GM19239 (cell line): ENCODE data around the gene CALHM4.
"Not testable (repeated sequence)": the region's sequence is repeated elsewhere in the genome, so short reads cannot be mapped to it uniquely, and the experiment has no call there.

Experiments
- DNase-seq: peaks from one replicate; pipeline ENCODE4 v3.0.0; 2011; ENCODE audit warnings: low spot score; ENCODE audit not compliant: insufficient read length
- FAIRE-seq: peaks from 2 replicates; lab custom pipeline; 2011; peaks lifted over from hg19 to GRCh38; lab: Jason Lieb, UNC

The CALHM4 gene

DNA sequence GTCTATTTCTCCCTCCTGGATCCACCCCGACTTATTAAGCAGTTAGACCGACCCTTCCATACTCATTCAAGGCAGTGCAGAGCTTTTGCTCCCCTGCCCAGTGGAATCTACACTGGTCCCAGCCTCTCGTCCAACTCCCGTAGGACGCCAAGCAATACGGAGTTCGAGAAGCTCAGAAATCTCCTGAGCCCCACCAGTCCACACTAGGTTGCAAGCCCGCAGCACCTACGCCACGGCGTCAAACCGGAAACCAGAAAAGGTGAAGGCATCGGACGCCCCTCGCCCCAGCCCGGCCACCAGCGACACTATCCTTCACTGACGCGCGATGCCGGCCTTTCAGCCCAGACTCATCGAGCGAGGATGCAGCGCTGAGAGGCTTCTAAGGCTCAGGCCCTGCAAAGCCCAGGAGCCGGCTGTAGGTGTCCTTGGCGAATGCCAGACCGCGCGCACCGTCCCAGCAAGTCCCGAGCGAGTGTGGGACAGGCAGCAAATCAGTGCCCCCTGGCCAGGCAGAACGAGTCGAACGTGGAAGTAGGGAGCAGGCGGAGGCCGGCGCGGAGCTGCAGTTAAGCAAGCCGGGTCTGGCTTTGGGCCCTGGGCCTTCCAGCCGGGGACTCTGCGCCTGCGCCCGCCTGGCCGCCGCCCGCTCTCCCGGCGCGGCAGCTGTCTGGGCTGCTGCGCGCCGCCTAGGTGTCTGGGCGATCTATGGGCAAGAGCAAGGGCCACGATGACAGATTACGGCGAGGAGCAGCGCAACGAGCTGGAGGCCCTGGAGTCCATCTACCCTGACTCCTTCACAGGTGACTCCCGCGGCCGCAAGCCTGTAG, 17.5 kb downstream of the CALHM4 start, which contains the start of gene RWDD1:
Gene RWDD1, plus strand, starts transcription at position 649 of the 827 bp plus-strand sequence. Its CDS starts 79 bp downstream, at position 728.
- FAIRE-seq, result peak; percentile 94

GRCh38 chr6:116571683-116572000, 18.1 kb downstream of the CALHM4 start:
- DNase-seq (no peak), FAIRE-seq (no peak)

More for the DNA sequence above, 17.5 kb downstream of the CALHM4 start, which contains the start of gene RWDD1:
- peak; percentile 79 for DNase-seq

- no peak for DNase-seq
These were observed 18.6 kb downstream of the CALHM4 start for GRCh38 chr6:116572162-116572561.

GRCh38 chr6:116575227-116575626, 21.7 kb downstream of the CALHM4 start:
- DNase-seq (no peak), FAIRE-seq (no peak)

More at GRCh38 chr6:116572162-116572561, 18.6 kb downstream of the CALHM4 start:
- FAIRE-seq, result peak; percentile 83

- no peak for DNase-seq
- no peak for FAIRE-seq
These were observed 23.9 kb downstream of the CALHM4 start for GRCh38 chr6:116577486-116577885.

GRCh38 chr6:116578335-116578734, 24.8 kb downstream of the CALHM4 start:
- no peak for DNase-seq
- FAIRE-seq, result no peak

DNA sequence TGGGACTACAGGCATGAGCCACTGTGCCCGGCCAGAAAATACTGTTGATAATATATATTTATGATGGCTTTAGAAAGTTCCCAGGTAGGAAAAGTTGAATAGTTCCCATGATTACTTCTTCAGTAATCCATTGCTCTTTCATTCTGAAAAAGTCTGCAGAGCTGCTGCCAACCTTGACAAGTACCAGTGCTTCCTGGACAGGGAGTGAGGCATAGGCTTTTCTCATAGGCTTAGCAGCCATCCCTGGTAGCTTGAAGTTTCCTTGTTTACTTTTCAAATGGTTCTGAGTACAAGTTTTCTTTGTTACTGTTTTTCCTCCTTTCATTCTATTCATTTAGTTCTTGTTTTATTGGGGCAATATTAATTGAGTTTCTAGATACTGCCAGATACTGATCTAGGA, 25.6 kb downstream of the CALHM4 start:
- DNase-seq (no peak), FAIRE-seq (no peak)

DNA sequence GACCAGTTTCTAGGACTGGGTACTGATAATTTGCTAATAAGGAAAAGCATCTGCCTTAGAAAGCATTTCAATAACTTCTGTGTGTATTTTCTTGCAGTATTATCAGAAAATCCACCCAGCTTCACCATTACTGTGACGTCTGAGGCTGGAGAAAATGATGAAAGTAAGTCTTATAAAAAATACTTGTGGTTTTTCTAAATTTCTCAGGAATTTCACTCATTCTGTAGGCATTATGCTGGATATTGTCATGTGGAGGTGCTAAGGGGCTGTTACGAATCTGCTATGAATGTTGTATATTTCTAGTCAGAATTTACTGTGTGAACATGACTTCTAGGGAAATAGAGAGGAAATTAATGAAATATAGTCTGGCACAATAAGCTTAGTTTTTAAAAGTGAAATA, 26.6 kb downstream of the CALHM4 start:
- FAIRE-seq (no peak), DNase-seq (no peak)

- DNase-seq (no peak), FAIRE-seq (no peak)
These were observed 32.7 kb downstream of the CALHM4 start for GRCh38 chr6:116586276-116586675.

DNA sequence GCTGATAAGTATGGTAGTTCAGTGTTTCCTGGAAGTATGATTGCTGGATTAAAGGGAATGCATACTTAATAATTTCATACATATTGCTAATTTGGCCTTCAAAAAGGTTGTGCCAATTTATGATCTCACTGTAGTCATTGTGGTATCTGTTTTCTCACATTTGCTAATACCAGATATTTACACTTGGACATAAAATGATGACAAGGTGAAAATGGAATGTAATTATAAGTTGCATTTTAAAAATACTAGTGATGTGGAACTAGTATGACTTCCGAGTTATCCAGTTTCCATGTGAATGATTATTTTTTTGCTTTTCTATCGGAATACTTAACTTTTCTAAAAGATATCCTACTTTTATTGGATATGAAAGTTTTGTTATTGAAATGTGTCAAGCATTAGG, 33.2 kb downstream of the CALHM4 start:
- DNase-seq, result no peak
- no peak for FAIRE-seq

- FAIRE-seq, result no peak
- DNase-seq, result no peak
These were observed 41.7 kb downstream of the CALHM4 start for GRCh38 chr6:116595247-116595646.

- no peak for DNase-seq
- FAIRE-seq, result peak; percentile 14
These were observed 43.3 kb downstream of the CALHM4 start for GRCh38 chr6:116596815-116597214.

GRCh38 chr6:116603916-116604315, 50.4 kb downstream of the CALHM4 start:
- FAIRE-seq, DNase-seq: not testable (repeated sequence)

DNA sequence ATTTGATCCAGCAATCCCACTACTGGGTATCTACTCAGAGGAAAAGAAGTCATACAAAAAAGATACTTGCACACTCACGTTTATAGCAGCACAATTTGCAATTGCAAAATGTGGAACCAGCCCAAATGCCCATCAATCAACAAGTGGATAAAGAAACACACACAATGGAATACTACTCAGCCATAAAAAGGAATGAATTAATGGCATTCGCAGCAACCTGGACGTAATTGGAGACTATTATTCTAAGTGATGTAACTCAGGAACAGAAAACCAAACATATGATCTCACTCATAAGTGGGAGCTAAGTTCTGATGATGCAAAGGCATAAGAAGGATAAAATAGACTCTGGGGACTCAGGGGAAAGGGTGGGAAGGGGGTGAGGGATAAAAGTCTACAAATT, 51.3 kb downstream of the CALHM4 start:
- not testable (repeated sequence) for FAIRE-seq, DNase-seq

GRCh38 chr6:116605935-116606334, 52.4 kb downstream of the CALHM4 start:
- no peak for DNase-seq
- no peak for FAIRE-seq
